Measurements from ENCODE around the gene ABTB2.

The ABTB2 gene

DNA sequence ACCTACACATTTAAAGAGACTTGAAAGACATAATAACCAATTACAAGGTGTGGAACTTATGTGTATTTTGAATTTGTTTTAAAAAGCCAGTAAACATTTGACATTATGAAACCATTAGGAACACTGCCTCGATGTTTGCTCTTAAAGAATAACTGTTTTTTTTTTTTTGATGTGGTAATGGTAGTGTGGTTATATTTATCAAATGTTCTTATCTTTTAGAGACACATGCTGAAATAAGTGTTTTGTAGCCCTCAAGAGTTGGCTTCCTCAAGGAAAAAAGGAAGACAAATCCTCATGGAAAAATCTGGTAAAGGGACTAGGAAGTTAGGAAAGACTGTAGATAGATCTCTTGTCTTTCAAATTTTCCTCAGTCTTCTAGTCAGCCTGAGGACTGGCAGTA is 2.2 kb upstream of the ABTB2 start:
- DNase-seq (ENCODE audit: low read depth) = no peak

DNA sequence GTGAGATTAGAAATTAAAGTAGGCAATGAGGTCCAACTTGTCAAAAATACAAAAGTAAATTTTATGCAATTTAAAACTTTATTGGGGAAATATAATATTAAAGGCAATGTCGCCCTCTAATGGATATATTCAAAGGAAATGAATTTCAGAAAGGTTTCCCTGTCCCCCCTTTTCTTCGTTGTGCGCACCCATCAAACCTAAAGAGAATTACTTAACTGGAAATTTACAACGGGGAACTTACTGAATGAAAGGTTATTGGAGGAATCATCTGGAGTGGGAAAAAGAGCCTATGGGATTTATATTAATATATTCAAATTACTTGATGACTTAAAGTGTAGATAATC is 1.7 kb upstream of the ABTB2 start:
- no peak for DNase-seq (ENCODE audit: low read depth)

DNA sequence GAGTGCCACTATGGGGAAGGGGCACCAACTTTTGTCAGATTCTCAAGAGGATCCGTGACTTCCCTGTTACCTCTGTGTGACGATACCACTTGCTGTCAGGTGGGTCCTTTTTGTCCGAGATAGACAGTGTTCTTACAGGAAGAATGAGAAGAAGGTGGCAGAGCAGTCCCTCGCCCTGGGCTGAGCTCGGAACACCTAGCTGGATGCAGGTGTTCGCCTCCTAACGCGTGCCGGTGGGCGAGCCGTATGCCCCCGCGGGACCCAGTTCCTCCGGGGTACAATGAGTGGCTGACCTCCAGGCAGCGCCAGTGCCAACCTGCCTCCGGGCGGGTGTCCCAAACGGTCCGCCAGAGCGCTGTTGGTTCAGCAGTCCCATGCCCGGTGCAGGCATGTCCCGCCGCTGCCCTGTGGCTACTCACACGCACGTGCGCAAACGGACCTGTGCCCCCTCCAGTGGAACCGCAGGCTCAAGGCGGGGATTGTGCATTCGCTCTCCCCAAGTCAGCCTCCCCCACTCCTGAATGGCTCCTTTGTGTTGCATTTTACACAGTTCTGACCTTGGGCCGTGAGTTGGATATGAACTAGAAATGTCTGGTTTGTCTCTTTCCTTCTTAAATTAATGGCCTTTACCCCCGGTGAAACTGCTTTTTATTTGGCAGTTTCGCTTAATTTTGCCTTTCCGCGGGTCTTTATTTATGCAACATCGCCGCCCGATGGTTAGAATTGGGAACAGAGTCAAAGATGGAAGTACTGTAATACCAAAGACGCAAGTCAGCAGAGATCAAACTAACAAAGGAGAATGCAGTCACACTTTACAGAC is 1.1 kb upstream of the ABTB2 start:
- peak; percentile 45 for DNase-seq (ENCODE audit: low read depth)

DNA sequence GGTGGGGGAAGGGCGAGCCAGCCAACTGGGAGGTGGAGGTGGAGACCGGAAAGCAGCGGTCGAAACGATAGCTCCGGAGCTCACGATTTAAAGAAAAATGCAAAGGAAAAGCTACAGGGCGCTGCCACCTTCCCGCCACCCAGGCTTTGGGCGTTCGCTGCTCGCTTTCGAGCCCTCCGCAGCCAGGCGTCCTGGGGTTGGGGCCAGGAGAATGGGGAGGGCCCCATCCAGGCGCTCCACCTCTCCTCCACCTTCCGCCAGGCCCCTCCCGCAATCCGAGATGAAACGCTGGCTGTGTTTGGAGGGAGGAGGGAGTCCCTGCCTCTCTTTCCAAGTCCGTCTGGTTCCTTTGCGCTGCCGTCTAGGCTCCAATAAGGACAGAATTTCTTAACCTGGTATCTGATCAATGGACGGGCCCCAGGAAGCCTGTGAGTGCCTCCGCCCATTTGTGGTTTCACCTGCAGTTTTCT is 483 bp upstream of the ABTB2 start:
- no peak for DNase-seq (ENCODE audit: low read depth)

GRCh38 chr11:34356913-34357700 is 703 bp downstream of the ABTB2 start:
- DNase-seq (ENCODE audit: low read depth) = no peak

DNA sequence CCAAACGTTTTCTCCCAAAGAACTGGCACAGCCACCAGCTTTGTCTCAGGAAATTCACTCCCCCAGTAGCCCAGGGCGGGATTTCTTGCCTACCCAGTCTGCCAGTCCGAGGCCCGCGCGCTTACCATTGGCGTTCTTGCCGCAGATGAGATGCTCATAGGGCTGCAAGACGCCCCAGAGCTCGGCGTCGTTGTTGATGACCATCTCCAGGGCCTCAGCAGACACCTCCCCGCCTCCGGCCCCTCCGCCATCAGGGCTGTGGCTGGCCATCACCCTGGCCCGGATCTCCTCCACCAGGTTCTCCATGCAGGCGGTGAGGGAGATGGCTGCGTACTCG is 1.3 kb downstream of the ABTB2 start:
- DNase-seq (ENCODE audit: low read depth) = no peak

DNA sequence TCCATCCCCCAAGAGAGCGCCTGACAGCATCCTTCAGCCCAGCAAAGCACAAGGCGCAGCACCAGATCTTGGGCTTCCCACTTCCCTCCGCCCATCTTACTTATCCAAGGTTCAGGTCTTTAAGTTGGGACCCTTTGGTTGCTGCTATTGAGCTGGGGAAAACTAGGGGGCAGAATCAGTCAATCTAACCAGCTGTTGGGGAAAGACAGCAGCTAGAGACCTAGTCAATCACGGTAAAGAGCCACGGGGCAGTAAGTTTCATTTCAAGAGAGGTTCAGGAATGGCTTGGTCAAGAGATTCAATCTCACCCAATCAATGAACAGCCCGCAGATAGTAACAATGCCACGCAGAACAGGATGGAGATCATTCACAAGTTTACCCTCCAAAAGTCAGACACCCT is 1.7 kb downstream of the ABTB2 start:
- DNase-seq (ENCODE audit: low read depth) = no peak

GRCh38 chr11:34355726-34356125 is 2.1 kb downstream of the ABTB2 start:
- no peak for DNase-seq (ENCODE audit: low read depth)

DNA sequence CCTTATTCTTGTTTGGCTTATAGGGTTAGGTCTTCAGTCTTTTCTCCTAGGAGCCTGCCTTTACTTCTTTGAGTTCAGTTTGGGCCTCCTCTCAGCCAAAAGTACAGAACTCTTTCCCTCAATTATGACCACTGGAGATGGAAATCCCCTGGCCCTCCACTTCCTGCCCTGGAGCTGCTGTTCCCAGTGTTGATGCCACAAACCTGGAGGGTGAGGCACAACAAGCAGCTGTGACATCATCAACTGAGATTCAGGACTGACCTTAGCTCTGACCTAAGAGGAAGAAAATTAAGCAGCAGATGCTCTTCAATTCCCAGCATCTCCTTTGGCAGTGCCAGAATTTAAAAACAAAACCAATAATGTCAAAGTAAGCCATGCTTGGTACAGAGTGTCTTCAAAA is 3.0 kb downstream of the ABTB2 start:
- no peak for DNase-seq (ENCODE audit: low read depth)

- DNase-seq (ENCODE audit: low read depth) = no peak
These were observed 3.9 kb downstream of the ABTB2 start for GRCh38 chr11:34353881-34354280.

- no peak for DNase-seq (ENCODE audit: low read depth)
These were observed 5.9 kb downstream of the ABTB2 start for GRCh38 chr11:34351687-34352469.

DNA sequence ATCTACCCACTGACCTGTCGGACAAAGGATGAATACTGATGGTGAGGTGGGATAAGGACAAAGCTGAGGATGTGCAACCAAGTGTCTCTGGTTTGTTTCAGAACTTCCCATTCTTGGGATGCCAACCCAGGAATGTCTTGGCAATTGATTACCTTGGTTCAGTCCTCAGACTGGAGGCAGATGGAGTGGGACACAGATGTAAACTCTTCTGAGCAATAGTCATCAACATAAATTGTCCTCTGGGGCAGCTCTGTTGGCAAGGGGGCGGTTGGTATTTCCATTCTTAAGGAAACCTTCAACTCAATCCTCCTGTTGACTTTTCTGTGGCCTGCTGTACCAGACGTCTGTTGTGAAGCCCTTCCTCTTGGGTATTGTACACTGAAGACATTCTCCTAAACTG is 6.8 kb downstream of the ABTB2 start:
- no peak for DNase-seq (ENCODE audit: low read depth)

GRCh38 chr11:34349882-34350281 is 7.9 kb downstream of the ABTB2 start:
- DNase-seq (ENCODE audit: low read depth) = no peak

- no peak for DNase-seq (ENCODE audit: low read depth)
These were observed 8.9 kb downstream of the ABTB2 start for GRCh38 chr11:34348919-34349318.

GRCh38 chr11:34348096-34348495 is 9.7 kb downstream of the ABTB2 start:
- no peak for DNase-seq (ENCODE audit: low read depth)

DNA sequence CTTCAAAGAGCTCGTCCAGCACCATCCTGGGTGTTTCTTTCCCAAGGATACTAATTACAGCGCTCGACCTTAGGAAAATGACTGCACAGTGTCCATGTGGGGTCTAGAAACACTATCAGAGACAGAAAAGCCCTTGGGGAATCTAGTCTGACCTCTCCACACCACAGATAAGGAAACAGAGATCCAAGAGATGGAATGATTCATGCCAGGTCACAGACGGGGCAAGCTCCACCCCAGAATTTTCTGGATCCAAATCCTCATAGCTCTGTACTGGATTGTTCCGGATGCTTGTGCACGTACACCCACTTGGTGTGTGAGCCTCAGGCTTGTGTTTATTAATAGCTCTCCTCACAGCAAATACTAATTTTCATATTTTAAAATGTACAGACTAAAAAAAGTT is 11.3 kb downstream of the ABTB2 start:
- no peak for DNase-seq (ENCODE audit: low read depth)

GRCh38 chr11:34345991-34346480 is 11.8 kb downstream of the ABTB2 start:
- DNase-seq (ENCODE audit: low read depth) = no peak

- no peak for DNase-seq (ENCODE audit: low read depth)
These were observed 12.3 kb downstream of the ABTB2 start for GRCh38 chr11:34345540-34345876.

GRCh38 chr11:34344768-34345539 is 12.9 kb downstream of the ABTB2 start:
- DNase-seq (ENCODE audit: low read depth) = no peak

GRCh38 chr11:34344410-34344767 is 13.4 kb downstream of the ABTB2 start:
- DNase-seq (ENCODE audit: low read depth) = no peak

DNA sequence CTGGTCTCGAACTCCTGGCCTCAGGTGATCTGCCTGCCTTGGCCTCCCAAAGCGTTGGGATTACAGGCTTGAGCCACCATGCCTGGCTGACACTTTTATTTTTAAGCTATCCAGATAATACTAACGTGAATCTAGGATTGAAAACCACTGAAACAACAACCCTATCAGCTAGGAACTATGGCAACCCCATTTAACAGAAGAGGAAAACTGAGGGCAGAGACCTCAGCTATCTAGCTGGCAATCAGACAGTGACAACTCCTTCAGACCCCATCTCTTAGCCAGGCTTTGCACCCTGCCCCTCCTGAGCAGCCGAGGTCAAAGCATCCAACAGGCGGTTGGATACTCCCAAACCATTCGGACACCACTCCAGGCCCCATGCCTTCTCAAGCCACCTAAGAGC is 14.1 kb downstream of the ABTB2 start:
- DNase-seq (ENCODE audit: low read depth) = no peak

DNA sequence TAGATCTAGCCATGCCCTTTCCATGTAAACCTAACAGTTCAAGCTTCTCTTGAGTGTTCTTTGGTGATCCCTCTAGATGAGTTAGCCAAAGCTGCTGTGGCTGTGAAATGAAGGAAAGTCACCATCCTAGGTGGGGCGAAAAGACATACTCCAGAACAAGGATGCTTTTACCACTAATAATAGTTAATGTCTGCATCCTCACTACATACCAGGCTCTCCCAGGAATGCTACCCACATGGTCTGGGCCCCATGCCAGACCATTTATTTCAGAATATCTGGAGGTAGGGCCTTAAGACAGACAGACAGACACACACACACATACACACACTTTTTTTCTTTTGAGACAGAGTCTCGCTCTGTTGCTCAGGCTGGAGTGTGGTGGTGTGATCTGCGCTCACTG is 14.7 kb downstream of the ABTB2 start:
- DNase-seq (ENCODE audit: low read depth) = no peak

All from stimulated activated CD8-positive, alpha-beta memory T cell treated with anti-CD3 and anti-CD28 coated beads, Interleukin-7, amount 100 ng/mL, for 24 hours (primary cell).